Measurements from ENCODE around the gene TENM4.

TENM4 gene

DNA sequence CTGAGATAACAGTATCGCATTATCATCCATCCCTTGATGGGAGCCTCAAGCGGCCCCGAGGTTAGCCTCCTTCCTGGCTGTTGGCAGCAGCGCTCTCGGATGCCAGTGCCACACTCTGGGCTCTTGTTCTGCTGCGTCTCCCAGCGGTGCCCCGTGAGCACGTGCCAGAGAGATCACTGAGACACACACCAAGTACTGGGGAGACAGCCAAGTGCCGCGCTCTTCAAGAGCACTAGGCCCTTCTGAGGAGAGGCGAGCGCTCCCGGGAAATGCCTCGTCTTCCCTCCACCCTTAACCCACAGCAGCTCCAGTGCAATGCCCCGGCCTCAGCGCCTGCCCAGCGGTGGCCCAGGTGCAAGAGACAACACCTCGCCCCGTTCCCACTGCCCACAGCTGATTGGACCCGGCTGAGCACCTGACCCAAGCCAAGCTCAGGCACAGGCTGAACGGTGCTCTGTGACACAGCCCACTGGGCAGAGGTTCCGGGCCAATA, 617.9 kb downstream of the TENM4 start:
- H3K4me1 ChIP-seq (ENCODE audit: control insufficient read depth, insufficient read depth, low read length, unreplicated experiment): no peaks in the 10 kb centered on the region
- H3K36me3 ChIP-seq (ENCODE audit: insufficient read depth, low read length): no peaks in the 10 kb centered on the region
- H2AFZ ChIP-seq (ENCODE audit: low read length, unreplicated experiment): no peak overlapping the region
- H3K27ac ChIP-seq (ENCODE audit: low read depth, low read length): no peak overlapping the region
- H3K79me2 ChIP-seq (ENCODE audit: control insufficient read depth, insufficient read depth, low read length, unreplicated experiment): no peaks in the 10 kb centered on the region
- H3K27me3 ChIP-seq (ENCODE audit: insufficient read depth, low read length): no peaks in the 10 kb centered on the region
- H3K4me3 ChIP-seq (ENCODE audit: low read depth, low read length): no peak overlapping the region

DNA sequence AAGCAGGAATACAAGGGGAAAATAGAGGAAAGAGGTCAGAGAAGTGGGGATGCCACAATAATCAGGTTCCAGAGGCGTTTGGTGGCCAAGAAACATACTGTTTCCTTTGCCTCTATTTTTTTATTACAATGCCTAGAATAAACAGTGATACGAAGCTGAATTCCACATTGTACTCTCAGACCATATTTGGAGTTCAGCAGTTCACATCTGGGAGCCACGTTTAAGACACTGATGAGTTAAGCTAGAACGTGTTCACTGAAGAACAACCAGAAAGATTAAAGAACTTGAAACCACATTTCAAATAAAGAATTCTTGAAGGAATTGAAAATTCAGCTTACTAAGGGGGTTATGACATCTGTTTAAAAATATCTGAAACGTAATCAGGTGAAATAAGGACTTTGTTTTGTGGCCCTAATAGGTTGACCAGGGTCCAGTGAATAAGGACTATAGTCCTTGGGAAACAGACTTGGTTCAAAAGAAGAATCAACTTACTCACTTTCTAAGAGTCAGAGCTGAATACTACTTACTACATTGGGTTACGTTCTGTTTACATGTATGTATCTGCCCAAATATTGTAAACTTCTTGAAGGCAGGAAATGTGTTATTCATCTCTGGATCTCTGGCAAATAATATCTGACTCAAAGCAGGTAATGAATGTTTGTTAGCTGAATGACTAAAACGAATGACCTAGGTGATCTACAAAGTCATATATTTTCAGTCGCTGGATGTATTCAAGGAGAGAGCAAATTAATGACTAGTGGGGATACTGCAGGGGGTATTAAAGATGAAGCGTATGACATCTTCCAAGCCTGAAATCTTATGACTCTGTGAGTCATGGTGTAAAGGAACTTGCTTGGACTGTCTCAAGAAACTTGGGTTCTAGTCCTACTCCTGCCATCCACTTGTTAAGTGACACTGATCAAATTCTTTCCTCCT, 619.2 kb downstream of the TENM4 start:
- H3K4me1 ChIP-seq (ENCODE audit: control insufficient read depth, insufficient read depth, low read length, unreplicated experiment): no peaks in the 10 kb centered on the region
- H3K27me3 ChIP-seq (ENCODE audit: insufficient read depth, low read length): no peaks in the 10 kb centered on the region
- no peak overlapping the region for H2AFZ ChIP-seq (ENCODE audit: low read length, unreplicated experiment)
- H3K4me3 ChIP-seq (ENCODE audit: low read depth, low read length): no peak overlapping the region
- no peaks in the 10 kb centered on the region for H3K79me2 ChIP-seq (ENCODE audit: control insufficient read depth, insufficient read depth, low read length, unreplicated experiment)
- H3K27ac ChIP-seq (ENCODE audit: low read depth, low read length): no peak overlapping the region
- no peaks in the 10 kb centered on the region for H3K36me3 ChIP-seq (ENCODE audit: insufficient read depth, low read length)

DNA sequence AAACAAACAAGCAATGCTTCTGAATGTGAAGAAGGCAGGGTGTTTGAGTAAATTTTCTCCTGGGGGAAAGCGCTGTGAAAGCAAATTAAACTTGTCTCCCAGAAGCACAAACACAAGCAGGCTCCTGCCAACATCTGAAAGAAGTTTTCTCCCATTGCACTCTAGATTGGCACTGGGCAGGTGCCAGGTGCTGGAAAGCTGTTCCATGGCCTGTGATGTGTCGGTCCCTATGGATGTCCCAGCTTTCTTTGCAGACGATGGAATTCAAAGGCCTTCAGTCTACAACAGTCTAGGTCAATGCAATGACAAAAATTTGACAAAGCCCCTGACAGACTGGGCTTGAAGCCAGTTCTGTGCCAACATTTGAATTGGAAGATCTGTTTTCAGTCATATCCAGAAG, 620.1 kb downstream of the TENM4 start:
- no peaks in the 10 kb centered on the region for H3K27me3 ChIP-seq (ENCODE audit: insufficient read depth, low read length)

DNA sequence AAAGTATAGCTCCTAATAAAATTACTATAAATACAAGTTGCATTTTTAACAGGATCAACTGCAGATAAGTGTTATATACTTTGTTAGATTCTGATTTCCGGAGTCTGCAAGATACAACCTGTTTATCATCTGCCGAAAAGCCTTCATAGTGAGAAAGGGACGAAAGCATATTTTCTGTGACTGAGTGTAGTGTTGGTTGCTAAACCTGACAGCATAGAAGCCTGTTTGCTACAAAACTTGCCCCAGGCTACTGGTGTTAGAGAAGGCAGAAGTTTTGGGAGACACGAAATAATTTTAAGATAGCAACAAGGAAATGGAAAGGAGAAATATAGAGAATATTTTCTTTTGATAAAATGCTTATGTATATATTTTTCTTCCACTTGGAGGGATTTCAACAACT, 622.6 kb downstream of the TENM4 start:
- H3K27ac ChIP-seq (ENCODE audit: low read depth, low read length): no peak overlapping the region
- no peaks in the 10 kb centered on the region for H3K36me3 ChIP-seq (ENCODE audit: insufficient read depth, low read length)

More for the DNA sequence above, 620.1 kb downstream of the TENM4 start:
- H3K27ac ChIP-seq (ENCODE audit: low read depth, low read length): no peak overlapping the region
- H3K36me3 ChIP-seq (ENCODE audit: insufficient read depth, low read length): no peaks in the 10 kb centered on the region
- H2AFZ ChIP-seq (ENCODE audit: low read length, unreplicated experiment): no peak overlapping the region
- no peaks in the 10 kb centered on the region for H3K79me2 ChIP-seq (ENCODE audit: control insufficient read depth, insufficient read depth, low read length, unreplicated experiment)
- no peaks in the 10 kb centered on the region for H3K4me1 ChIP-seq (ENCODE audit: control insufficient read depth, insufficient read depth, low read length, unreplicated experiment)
- H3K4me3 ChIP-seq (ENCODE audit: low read depth, low read length): no peak overlapping the region

DNA sequence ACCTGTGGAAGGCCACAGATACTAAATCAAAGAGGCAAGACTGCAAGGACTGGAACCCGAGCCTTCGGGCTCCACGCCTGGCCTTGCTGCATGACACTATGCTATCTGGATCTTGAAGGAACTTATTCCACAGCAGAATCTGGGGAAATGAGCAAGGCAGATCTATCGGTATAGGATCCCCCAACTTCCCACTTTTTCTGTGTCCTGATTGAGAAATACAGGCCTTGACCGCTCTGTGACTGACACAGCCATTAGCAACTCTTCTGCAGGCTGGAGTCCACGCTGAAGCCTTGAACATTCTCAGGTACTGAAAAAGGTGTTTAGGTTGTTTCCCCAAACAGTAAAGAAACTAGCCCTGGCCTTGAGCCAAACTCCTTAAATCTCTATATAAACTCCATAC, 625.0 kb downstream of the TENM4 start:
- Histone ChIP-seq H3K27ac (ENCODE audit: low read depth, low read length) (no peak overlapping the region), H3K4me3 (ENCODE audit: low read depth, low read length) (no peak overlapping the region), H3K4me1 (ENCODE audit: control insufficient read depth, insufficient read depth, low read length, unreplicated experiment) (no peaks in the 10 kb centered on the region), H3K27me3 (ENCODE audit: insufficient read depth, low read length) (no peaks in the 10 kb centered on the region), H3K36me3 (ENCODE audit: insufficient read depth, low read length) (no peaks in the 10 kb centered on the region), H2AFZ (ENCODE audit: low read length, unreplicated experiment) (no peak overlapping the region), H3K79me2 (ENCODE audit: control insufficient read depth, insufficient read depth, low read length, unreplicated experiment) (no peaks in the 10 kb centered on the region)

More for the DNA sequence above, 622.6 kb downstream of the TENM4 start:
- Histone ChIP-seq H3K79me2 (ENCODE audit: control insufficient read depth, insufficient read depth, low read length, unreplicated experiment) (no peaks in the 10 kb centered on the region), H3K4me3 (ENCODE audit: low read depth, low read length) (no peak overlapping the region), H3K27me3 (ENCODE audit: insufficient read depth, low read length) (no peaks in the 10 kb centered on the region), H3K4me1 (ENCODE audit: control insufficient read depth, insufficient read depth, low read length, unreplicated experiment) (no peaks in the 10 kb centered on the region), H2AFZ (ENCODE audit: low read length, unreplicated experiment) (no peak overlapping the region)

DNA sequence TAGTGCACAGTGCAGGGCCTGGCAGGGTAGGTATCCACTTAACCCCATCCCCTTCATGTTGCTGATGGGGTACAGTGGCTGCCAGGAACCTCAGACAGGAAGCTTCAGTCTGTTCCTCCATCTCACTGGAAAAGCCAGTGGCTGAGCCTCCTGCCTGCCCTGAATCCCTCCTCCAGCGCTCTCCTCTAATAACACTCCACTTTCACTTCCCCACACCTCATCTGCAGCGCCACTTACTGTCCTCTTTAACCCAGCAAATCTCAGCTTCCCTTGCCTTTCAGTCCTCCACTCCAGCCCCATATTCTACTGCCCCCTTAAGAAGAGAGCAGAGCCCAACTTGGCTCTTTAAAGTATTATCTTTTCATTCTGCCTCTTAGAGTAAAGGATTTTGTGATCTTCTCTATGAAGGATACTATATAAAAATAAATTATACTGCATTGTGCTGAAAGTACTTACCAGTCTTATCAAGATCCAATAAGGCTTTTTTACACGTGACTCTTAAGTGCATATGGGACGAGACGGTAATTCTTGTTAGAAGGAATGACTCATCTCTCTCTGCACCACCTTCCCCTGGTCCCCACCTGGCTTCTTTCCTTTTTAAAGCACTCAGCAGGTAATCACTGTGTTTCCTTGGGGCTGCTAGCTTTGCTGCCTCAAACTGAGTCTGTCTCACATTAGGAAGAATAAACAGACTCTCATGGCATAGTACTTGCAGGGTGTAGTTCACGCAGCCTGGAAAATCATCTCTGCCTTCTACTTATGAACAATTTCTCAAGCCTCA, 628.1 kb downstream of the TENM4 start:
- Histone ChIP-seq H3K27ac (ENCODE audit: low read depth, low read length) (no peak overlapping the region), H3K36me3 (ENCODE audit: insufficient read depth, low read length) (no peaks in the 10 kb centered on the region), H3K4me1 (ENCODE audit: control insufficient read depth, insufficient read depth, low read length, unreplicated experiment) (peaks cover 6% of the 10 kb centered on the region), H3K79me2 (ENCODE audit: control insufficient read depth, insufficient read depth, low read length, unreplicated experiment) (no peaks in the 10 kb centered on the region), H3K4me3 (ENCODE audit: low read depth, low read length) (no peak overlapping the region), H3K27me3 (ENCODE audit: insufficient read depth, low read length) (no peaks in the 10 kb centered on the region), H2AFZ (ENCODE audit: low read length, unreplicated experiment) (no peak overlapping the region)

DNA sequence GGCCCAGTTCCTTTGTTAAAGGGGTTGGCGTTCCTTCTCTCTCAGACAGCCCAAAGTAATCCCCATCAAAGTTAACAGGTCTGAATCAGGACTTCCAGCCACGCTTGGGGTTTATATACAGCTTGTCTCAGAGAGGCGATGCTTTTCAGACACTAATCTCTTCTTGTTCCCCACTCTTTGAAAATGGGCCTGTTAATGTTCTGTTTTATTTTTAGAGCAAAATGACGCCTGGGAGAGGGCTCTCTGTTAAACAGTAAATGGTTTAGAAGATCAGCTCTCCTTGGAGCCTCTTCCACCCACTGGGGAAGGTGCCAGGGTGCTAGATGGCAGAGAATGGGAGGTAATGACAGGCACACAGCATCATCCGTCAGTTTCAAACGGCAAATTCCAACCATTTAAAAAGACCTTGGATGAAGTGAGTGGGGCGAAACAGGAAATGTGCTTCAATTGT, 630.2 kb downstream of the TENM4 start:
- Histone ChIP-seq H3K36me3 (ENCODE audit: insufficient read depth, low read length) (no peaks in the 10 kb centered on the region), H3K79me2 (ENCODE audit: control insufficient read depth, insufficient read depth, low read length, unreplicated experiment) (no peaks in the 10 kb centered on the region), H3K4me1 (ENCODE audit: control insufficient read depth, insufficient read depth, low read length, unreplicated experiment) (peaks cover 14% of the 10 kb centered on the region), H2AFZ (ENCODE audit: low read length, unreplicated experiment) (no peak overlapping the region), H3K4me3 (ENCODE audit: low read depth, low read length) (no peak overlapping the region), H3K27ac (ENCODE audit: low read depth, low read length) (no peak overlapping the region), H3K27me3 (ENCODE audit: insufficient read depth, low read length) (no peaks in the 10 kb centered on the region)

DNA sequence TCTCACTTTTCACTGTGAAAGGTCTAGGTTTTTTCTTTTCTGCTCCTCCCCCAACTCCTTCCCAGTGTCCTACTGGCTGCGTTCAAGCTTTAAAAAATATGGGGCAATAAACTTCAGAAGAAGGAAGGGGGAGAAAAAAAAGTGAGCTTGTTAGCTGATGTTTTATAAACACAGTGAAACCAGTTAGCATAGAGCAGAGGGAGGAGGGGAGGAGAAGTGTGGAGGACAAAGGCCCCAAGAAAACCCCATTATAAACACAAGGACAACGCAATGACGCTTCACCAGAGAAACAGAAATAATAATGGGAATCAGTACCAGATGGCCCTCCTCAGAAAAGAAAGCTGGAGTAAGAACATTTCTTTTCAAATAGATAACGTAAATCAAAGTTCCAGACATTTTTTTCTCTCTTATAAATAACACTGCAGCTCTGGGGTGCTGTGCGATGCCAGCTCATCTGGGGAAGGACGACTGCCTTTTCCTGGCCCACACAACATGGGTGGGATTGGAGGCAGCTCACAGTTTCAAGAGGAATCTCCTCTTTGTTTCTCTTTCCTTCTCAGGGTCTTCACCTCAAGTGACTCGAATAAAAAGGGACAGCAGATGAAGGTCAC, 630.8 kb downstream of the TENM4 start:
- no peak overlapping the region for H3K27ac ChIP-seq (ENCODE audit: low read depth, low read length)
- peaks cover 14% of the 10 kb centered on the region for H3K4me1 ChIP-seq (ENCODE audit: control insufficient read depth, insufficient read depth, low read length, unreplicated experiment)
- no peaks in the 10 kb centered on the region for H3K79me2 ChIP-seq (ENCODE audit: control insufficient read depth, insufficient read depth, low read length, unreplicated experiment)
- H3K36me3 ChIP-seq (ENCODE audit: insufficient read depth, low read length): no peaks in the 10 kb centered on the region
- H3K27me3 ChIP-seq (ENCODE audit: insufficient read depth, low read length): no peaks in the 10 kb centered on the region
- no peak overlapping the region for H2AFZ ChIP-seq (ENCODE audit: low read length, unreplicated experiment)
- H3K4me3 ChIP-seq (ENCODE audit: low read depth, low read length): no peak overlapping the region

DNA sequence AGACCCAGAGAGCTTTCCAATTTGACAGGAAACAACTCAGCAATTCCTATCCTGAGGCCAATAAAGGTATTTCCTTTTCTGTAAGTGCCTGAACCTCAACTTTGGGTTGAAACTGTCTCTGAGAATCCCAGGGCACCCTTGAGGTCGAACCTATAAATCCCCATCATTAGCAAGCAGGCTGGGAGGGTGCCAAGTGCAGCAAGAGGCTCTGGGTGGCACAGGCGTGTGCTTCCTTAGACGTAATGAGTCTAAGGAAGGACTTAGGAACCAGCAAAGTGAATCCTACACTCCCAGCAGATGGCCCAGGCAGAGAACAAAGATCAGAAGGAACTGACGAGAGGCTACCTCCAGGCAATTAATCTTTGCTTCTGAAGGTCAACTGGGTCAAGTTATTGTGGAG, 631.9 kb downstream of the TENM4 start:
- Histone ChIP-seq H3K27me3 (ENCODE audit: insufficient read depth, low read length) (no peaks in the 10 kb centered on the region), H3K27ac (ENCODE audit: low read depth, low read length) (no peak overlapping the region), H2AFZ (ENCODE audit: low read length, unreplicated experiment) (no peak overlapping the region), H3K4me1 (ENCODE audit: control insufficient read depth, insufficient read depth, low read length, unreplicated experiment) (peaks cover 14% of the 10 kb centered on the region), H3K79me2 (ENCODE audit: control insufficient read depth, insufficient read depth, low read length, unreplicated experiment) (no peaks in the 10 kb centered on the region), H3K36me3 (ENCODE audit: insufficient read depth, low read length) (no peaks in the 10 kb centered on the region), H3K4me3 (ENCODE audit: low read depth, low read length) (no peak overlapping the region)

DNA sequence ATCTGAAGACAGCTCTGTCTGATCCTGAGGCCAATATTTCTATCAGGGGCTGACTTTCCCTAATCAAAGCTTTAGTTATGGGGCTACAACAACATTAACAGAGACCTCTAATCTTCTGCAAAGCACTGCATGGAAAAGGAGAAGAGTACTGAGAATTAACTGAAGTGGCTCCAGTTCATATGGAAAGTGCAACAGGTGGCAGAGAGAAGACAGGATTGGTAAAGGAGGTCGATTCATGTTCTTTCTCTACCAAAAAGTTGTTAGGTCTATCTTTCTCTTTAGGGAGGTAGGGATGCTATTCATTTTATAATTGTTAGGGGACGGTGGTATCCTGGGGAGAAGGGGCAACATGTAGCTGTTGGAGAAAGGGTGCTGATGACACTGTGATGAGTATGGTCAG, 633.5 kb downstream of the TENM4 start:
- no peaks in the 10 kb centered on the region for H3K27me3 ChIP-seq (ENCODE audit: insufficient read depth, low read length)
- H2AFZ ChIP-seq (ENCODE audit: low read length, unreplicated experiment): no peak overlapping the region
- peaks cover 17% of the 10 kb centered on the region for H3K4me1 ChIP-seq (ENCODE audit: control insufficient read depth, insufficient read depth, low read length, unreplicated experiment)
- no peaks in the 10 kb centered on the region for H3K36me3 ChIP-seq (ENCODE audit: insufficient read depth, low read length)
- no peak overlapping the region for H3K27ac ChIP-seq (ENCODE audit: low read depth, low read length)
- H3K4me3 ChIP-seq (ENCODE audit: low read depth, low read length): no peak overlapping the region
- no peaks in the 10 kb centered on the region for H3K79me2 ChIP-seq (ENCODE audit: control insufficient read depth, insufficient read depth, low read length, unreplicated experiment)
